Astrocyte (in vitro differentiated cells and primary cell): ENCODE results near the gene CREB3L2. TPM values are rescaled to one million over a fixed set of nuclear protein-coding genes. Genes with fewer than 3 reads are reported as not detected.

Experiments
- DNase-seq: peaks from one replicate; pipeline ENCODE4 v3.0.0-alpha.2; 2010; ENCODE audit warnings: low read depth
- FAIRE-seq: peaks from 2 replicates; lab custom pipeline; 2011; peaks lifted over from hg19 to GRCh38; lab: Jason Lieb, UNC
- H2AFZ ChIP-seq: 2 replicates; pipeline ENCODE4 v1.6.0; 2012; ENCODE audit warnings: low read depth, low read length, inconsistent platforms
- H3K27ac ChIP-seq: 2 replicates; pipeline ENCODE4 v1.5.1; 2011; ENCODE audit warnings: low read depth, low read length, inconsistent platforms
- H3K27me3 ChIP-seq: 2 replicates; pipeline ENCODE4 v1.6.0; 2011; ENCODE audit warnings: low read length, inconsistent platforms; ENCODE audit not compliant: insufficient read depth
- H3K36me3 ChIP-seq: 2 replicates; pipeline ENCODE4 v1.5.1; 2011; ENCODE audit warnings: low read length, inconsistent platforms; ENCODE audit not compliant: insufficient read depth
- H3K4me1 ChIP-seq: 2 replicates; pipeline ENCODE4 v1.5.1; 2011; ENCODE audit warnings: low read length, inconsistent platforms; ENCODE audit not compliant: insufficient read depth
- H3K4me2 ChIP-seq: 2 replicates; pipeline ENCODE4 v1.6.0; 2012; ENCODE audit warnings: low read length, inconsistent platforms
- H3K4me3 ChIP-seq: 2 replicates; pipeline ENCODE4 v1.5.1; 2011; ENCODE audit warnings: low read depth, mild to moderate bottlenecking, low read length, inconsistent platforms; ENCODE audit not compliant: insufficient read depth
- H3K79me2 ChIP-seq: 2 replicates; pipeline ENCODE4 v1.6.0; 2012; ENCODE audit warnings: mild to moderate bottlenecking, low read length, inconsistent platforms; ENCODE audit not compliant: insufficient read depth
- H3K9ac ChIP-seq: 2 replicates; pipeline ENCODE4 v1.6.0; 2012; ENCODE audit warnings: mild to moderate bottlenecking, low read length, inconsistent platforms
- H3K9me3 ChIP-seq: 2 replicates; pipeline ENCODE4 v1.5.1; 2012; ENCODE audit warnings: low read depth, mild to moderate bottlenecking, low read length, inconsistent platforms; ENCODE audit not compliant: insufficient read depth
- H4K20me1 ChIP-seq: 2 replicates; pipeline ENCODE4 v1.6.0; 2012; ENCODE audit warnings: low read length, inconsistent platforms; ENCODE audit not compliant: insufficient read depth
- H3K27ac Mint-ChIP-seq: one replicate; pipeline ENCODE4 v1.8.0; 2021; ENCODE audit warnings: mild to moderate bottlenecking, mixed read lengths; ENCODE audit not compliant: unreplicated experiment
- H3K27me3 Mint-ChIP-seq: one replicate; pipeline ENCODE4 v1.8.0; 2021; ENCODE audit warnings: low read depth, mixed read lengths; ENCODE audit not compliant: unreplicated experiment
- H3K36me3 Mint-ChIP-seq: one replicate; pipeline ENCODE4 v1.8.0; 2021; ENCODE audit warnings: low read depth, mixed read lengths; ENCODE audit not compliant: unreplicated experiment
- H3K4me1 Mint-ChIP-seq: one replicate; pipeline ENCODE4 v1.8.0; 2021; ENCODE audit warnings: low read depth, mixed read lengths; ENCODE audit not compliant: unreplicated experiment
- H3K4me3 Mint-ChIP-seq: one replicate; pipeline ENCODE4 v1.8.0; 2021; ENCODE audit warnings: mild to moderate bottlenecking, moderate library complexity, mixed read lengths; ENCODE audit not compliant: unreplicated experiment
- H3K9me3 Mint-ChIP-seq: one replicate; pipeline ENCODE4 v1.8.0; 2021; ENCODE audit warnings: mild to moderate bottlenecking, mixed read lengths; ENCODE audit not compliant: unreplicated experiment
- CTCF ChIP-seq: IDR thresholded peaks from 2 replicates; pipeline ENCODE4 v1.5.1; 2011; ENCODE audit warnings: low read depth, mild to moderate bottlenecking, inconsistent platforms, low read length, moderate library complexity; ENCODE audit not compliant: insufficient read depth
- EZH2 ChIP-seq: IDR thresholded peaks from 2 replicates; pipeline ENCODE4 v1.6.1; 2012; ENCODE audit warnings: mild to moderate bottlenecking, low read length, inconsistent platforms; ENCODE audit not compliant: insufficient read depth
- total RNA-seq: library from RNA; stranded (reverse); gene quantifications from 2 replicates; pipeline ENCODE4 v1.2.1, GENCODE V29; 2021

Gene CREB3L2
- total RNA-seq, 1 donor from 2014 or later = 116 TPM

- Histone ChIP-seq H3K27ac (peak overlapping the region; percentile 97), H3K4me3 (peak overlapping the region; percentile 5), H4K20me1 (peaks cover 73% of the 10 kb centered on the region), H3K9me3 (no peaks in the 10 kb centered on the region), H3K4me1 (peaks cover 29% of the 10 kb centered on the region), H3K79me2 (peaks cover 100% of the 10 kb centered on the region), H3K9ac (peak overlapping the region; percentile 88), H3K36me3 (peaks cover 6% of the 10 kb centered on the region), H2AFZ (no peak overlapping the region), H3K4me2 (peak overlapping the region; percentile 76), H3K27me3 (no peaks in the 10 kb centered on the region)
- Mint-ChIP-seq H3K27ac (peak overlapping the region; percentile 98), H3K4me1 (peaks cover 75% of the 10 kb centered on the region), H3K4me3 (peak overlapping the region; percentile 66), H3K9me3 (no peaks in the 10 kb centered on the region), H3K36me3 (peaks cover 19% of the 10 kb centered on the region), H3K27me3 (no peaks in the 10 kb centered on the region)
- DNase-seq = peak; percentile 95
- TF ChIP-seq CTCF (no peak), EZH2 (no peak)
- peak; percentile 49 for FAIRE-seq
Measured at GRCh38 chr7:137953043-137953664, 48.7 kb downstream of the CREB3L2 start.

- Mint-ChIP-seq H3K27me3 (no peaks in the 10 kb centered on the region), H3K36me3 (peaks cover 23% of the 10 kb centered on the region), H3K9me3 (no peaks in the 10 kb centered on the region), H3K27ac (peak overlapping the region; percentile 98), H3K4me1 (peaks cover 72% of the 10 kb centered on the region), H3K4me3 (peak overlapping the region; percentile 4)
- Histone ChIP-seq H3K4me2 (no peak overlapping the region), H3K79me2 (peaks cover 100% of the 10 kb centered on the region), H3K36me3 (no peaks in the 10 kb centered on the region), H3K9me3 (no peaks in the 10 kb centered on the region), H4K20me1 (peaks cover 70% of the 10 kb centered on the region), H3K4me3 (no peak overlapping the region), H2AFZ (no peak overlapping the region), H3K27me3 (no peaks in the 10 kb centered on the region), H3K27ac (peak overlapping the region; percentile 97), H3K4me1 (peaks cover 23% of the 10 kb centered on the region), H3K9ac (peak overlapping the region; percentile 88)
- FAIRE-seq (no peak), DNase-seq (no peak)
- TF ChIP-seq EZH2 (no peak), CTCF (no peak)
Measured at GRCh38 chr7:137952426-137952805, 49.5 kb downstream of the CREB3L2 start.
